Left ventricle myocardium inferior (tissue), 1 donor: Measurements from ENCODE around the gene HDAC7. TPM values are rescaled to one million over a fixed set of nuclear protein-coding genes. Genes with fewer than 3 reads are reported as not detected.

ENCODE experiments used
- DNase-seq: peaks from one replicate; pipeline ENCODE4 v3.0.0-alpha.2; 2020
- H3K27ac ChIP-seq: fragments of 200-600 bp; replicated peaks from 2 replicates; pipeline ENCODE4 v1.8.0; 2021
- H3K27me3 ChIP-seq: fragments of 200-600 bp; 2 replicates; pipeline ENCODE4 v1.8.0; 2021; ENCODE audit warnings: low read depth
- H3K36me3 ChIP-seq: fragments of 200-600 bp; 2 replicates; pipeline ENCODE4 v1.8.0; 2021
- H3K4me1 ChIP-seq: fragments of 200-600 bp; 2 replicates; pipeline ENCODE4 v1.8.0; 2021
- H3K4me3 ChIP-seq: fragments of 200-600 bp; 2 replicates; pipeline ENCODE4 v1.8.0; 2021; ENCODE audit warnings: mild to moderate bottlenecking, moderate library complexity
- H3K9me3 ChIP-seq: fragments of 200-600 bp; replicated peaks from 2 replicates; pipeline ENCODE4 v1.8.0; 2021
- intact Hi-C: fragments of 100-400 bp; cut with micrococcal nuclease; formaldehyde crosslinking; loops from one replicate; pipeline ENCODE4 v1.11.0; 2022
- total RNA-seq: library from RNA; stranded (reverse); fragmentation: NEBNext Ultra II Directional; extraction: Animal tissue kit (Norgen Biotek cat#: 25700); gene quantifications from one replicate; pipeline ENCODE4 v1.2.1, GENCODE V29; 2021
- TF ChIP-seq, protein P1 (sequence below): fragments of 200-600 bp; IDR thresholded peaks from 2 replicates; pipeline ENCODE4 v1.8.0; 2021; ENCODE audit warnings: antibody characterized with exemption, mild to moderate bottlenecking, borderline replicate concordance
- donor health status: DM: no; HTN: yes; CAD: no; lungs with severe emphysema.

Gene HDAC7
- total RNA-seq, 1 donor from 2014 or later = 47.1 TPM

DNA sequence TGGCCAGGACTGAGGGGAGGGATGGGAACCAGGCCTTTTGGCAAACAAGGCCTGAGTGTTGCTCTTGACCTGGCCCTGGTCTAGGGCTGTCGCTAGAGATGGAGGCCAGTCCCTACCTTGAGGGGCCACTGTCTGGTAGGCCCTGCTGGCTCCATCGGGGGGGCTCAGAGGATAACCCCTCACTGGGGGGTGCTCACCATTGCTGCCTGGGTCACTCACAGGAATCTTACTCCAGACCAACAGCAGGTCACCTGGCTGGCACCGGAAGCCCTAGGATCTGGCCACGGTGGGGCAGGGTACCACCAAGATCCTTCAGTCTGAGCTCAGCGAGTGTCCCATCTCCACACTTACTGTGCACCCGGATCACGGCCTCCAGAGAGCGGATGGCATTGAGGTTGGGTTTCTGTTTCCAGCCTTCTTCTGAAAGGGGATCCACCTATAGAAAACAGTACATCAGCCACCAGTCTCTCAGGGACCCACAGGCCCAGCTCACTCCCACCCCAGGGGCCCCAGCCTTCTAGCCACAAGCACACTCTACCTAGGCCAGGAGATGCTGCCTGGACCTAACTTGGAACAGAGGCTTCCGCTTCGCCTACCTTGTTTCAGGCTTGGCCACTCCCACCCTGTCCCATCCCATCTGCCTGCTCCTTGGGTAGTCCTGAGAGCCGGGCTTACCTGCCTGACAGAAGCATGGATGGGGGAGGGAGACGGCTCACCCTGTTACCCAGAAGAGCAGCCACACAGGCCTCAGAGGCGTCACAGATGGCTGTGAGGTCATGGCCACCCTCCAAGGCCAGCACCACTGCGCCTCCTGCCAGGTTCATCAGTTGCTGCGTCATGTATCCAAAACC, 34.4 kb downstream of the HDAC7 start:
- no peak for DNase-seq
- no peaks in the 10 kb centered on the region for H3K27me3 ChIP-seq
- no peaks in the 10 kb centered on the region for H3K9me3 ChIP-seq
- TF ChIP-seq, protein P1, sequence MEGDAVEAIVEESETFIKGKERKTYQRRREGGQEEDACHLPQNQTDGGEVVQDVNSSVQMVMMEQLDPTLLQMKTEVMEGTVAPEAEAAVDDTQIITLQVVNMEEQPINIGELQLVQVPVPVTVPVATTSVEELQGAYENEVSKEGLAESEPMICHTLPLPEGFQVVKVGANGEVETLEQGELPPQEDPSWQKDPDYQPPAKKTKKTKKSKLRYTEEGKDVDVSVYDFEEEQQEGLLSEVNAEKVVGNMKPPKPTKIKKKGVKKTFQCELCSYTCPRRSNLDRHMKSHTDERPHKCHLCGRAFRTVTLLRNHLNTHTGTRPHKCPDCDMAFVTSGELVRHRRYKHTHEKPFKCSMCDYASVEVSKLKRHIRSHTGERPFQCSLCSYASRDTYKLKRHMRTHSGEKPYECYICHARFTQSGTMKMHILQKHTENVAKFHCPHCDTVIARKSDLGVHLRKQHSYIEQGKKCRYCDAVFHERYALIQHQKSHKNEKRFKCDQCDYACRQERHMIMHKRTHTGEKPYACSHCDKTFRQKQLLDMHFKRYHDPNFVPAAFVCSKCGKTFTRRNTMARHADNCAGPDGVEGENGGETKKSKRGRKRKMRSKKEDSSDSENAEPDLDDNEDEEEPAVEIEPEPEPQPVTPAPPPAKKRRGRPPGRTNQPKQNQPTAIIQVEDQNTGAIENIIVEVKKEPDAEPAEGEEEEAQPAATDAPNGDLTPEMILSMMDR = no peak
- peaks cover 96% of the 10 kb centered on the region for H3K36me3 ChIP-seq
- peak overlapping the region; percentile 38 for H3K27ac ChIP-seq
- H3K4me3 ChIP-seq = no peak overlapping the region
- H3K4me1 ChIP-seq = peaks cover 20% of the 10 kb centered on the region
- intact Hi-C loops = no loop called here

DNA sequence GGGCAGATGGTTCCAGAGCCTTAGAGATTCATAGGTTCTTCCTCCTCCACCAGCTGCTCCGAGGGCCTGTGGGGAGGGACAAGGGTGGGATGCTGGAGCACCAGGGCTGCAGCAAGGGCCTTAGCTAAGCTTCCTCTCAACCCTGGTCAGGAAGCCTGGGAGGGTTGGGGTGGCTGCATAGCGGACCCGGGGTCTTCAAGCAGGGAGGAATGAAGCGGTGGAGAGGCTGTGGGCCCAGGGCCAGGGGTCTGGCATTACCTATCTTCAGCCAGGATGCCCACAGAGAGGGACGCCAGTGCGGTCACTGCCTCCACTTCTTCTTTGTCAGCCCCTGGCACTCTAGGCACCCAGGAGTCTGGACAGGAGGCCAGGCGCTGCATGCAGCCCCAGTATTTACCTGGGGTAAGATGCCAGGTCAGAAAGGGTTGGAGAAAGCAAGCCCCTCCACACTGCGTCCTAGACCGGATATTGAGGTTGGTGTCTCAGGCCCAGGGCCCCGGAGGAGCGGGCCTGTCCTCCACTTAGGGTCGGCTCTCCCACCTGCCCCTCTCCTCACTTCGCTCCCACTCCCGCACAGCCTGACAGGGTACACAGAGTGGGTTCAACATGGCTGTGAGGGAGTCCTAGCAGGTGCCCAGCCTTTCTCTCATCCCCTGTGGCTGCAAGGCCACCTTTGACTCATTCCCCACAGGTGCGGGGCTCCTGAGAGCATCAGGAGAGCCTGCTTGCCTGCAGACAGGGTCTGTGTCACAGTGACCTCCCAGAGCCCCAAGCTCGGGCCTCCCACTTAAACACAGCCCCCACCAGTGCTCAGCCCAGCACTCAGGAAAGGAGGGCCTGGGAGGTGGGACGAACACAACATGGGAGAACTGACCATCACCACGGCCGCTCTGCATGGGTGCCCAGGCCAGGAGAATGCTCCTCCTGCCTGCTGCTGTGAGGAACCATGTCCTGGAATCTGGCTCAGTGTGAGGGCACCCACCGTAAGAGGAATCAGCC, 35.6 kb downstream of the HDAC7 start:
- H3K27me3 ChIP-seq = no peaks in the 10 kb centered on the region
- H3K9me3 ChIP-seq = no peaks in the 10 kb centered on the region
- peaks cover 85% of the 10 kb centered on the region for H3K36me3 ChIP-seq
- intact Hi-C loops = no loop called here
- peak overlapping the region; percentile 16 for H3K27ac ChIP-seq
- no peak overlapping the region for H3K4me3 ChIP-seq
- H3K4me1 ChIP-seq = peaks cover 30% of the 10 kb centered on the region
- TF ChIP-seq, protein P1 = no peak
- DNase-seq = no peak

DNA sequence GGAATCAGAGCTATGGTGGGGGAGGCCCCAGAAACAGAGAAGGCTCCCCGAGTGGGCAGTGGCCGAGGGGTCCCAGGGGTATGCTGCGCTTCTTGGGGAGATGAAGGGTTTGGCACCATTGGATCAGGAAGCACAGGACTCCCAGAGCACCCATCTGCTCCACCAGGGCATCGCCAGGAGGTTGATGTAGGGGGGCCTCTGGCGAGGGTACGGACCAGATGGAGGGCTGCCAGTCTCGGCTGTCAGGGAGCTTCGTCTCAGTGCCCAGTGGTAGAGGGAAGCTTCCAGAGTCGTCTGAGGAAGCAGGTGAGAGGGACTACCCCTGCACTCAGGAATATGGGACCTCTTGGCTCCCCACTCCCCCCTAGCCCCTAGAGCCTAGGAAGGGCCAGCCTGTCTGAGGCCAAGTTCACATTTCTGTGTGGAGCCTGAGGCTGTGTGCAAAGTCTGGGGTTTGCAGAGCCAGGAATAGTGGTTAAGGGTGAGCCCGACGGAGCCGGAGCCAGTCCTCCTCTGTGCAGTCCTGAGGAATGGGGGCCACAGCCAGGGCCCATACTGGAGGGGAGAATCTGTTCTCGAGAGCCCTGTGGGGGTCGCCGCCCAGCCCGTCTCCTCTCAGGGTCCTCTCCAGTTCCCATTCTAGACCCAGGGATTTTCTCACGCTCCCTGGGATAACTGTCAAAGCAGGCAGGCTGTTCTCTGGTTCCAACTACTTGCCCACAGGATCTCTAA, 36.5 kb downstream of the HDAC7 start:
- Histone ChIP-seq H3K9me3 (no peaks in the 10 kb centered on the region), H3K27ac (no peak overlapping the region), H3K4me1 (peaks cover 39% of the 10 kb centered on the region), H3K36me3 (peaks cover 75% of the 10 kb centered on the region), H3K4me3 (no peak overlapping the region), H3K27me3 (no peaks in the 10 kb centered on the region)
- DNase-seq = no peak
- intact Hi-C loops = no loop called here
- TF ChIP-seq, protein P1 = no peak

DNA sequence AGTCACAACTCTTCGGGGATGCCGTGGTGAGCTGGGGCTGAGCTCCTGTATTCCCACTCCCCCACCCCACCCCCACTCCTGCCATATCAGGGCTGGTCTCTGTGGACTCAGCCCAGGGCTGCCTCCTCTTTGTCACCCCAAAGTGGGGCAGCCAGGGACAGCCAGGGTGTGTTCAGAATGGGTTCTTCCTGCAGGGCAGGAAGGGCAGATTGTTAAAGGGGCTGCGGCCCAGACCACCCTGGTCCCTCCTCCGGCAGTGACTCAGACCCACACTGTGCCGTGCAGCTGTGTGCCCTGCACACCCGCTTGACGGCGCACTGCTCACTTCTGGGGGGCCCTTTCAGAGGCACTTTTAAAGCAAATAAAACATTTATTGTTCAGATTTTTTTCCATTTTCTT, 37.3 kb downstream of the HDAC7 start:
- Histone ChIP-seq H3K27ac (peak overlapping the region; percentile 33), H3K4me1 (peaks cover 48% of the 10 kb centered on the region), H3K4me3 (no peak overlapping the region), H3K27me3 (no peaks in the 10 kb centered on the region), H3K9me3 (no peaks in the 10 kb centered on the region), H3K36me3 (peaks cover 67% of the 10 kb centered on the region)
- intact Hi-C loops = no loop called here
- TF ChIP-seq, protein P1 = no peak
- DNase-seq = no peak
